GM19463 (cell line): Measurements from ENCODE around the gene TTC38.

Source experiments
- ATAC-seq: cut with Tn5 transposase; IDR thresholded peaks from one replicate; pipeline ENCODE4 v1.9.1; 2021; ENCODE audit warnings: mild to moderate bottlenecking, moderate library complexity; ENCODE audit not compliant: unreplicated experiment

Gene TTC38

GRCh38 chr22:46267431-46268279 lies at the start of gene TTC38:
Gene TTC38 (plus strand): TSS chr22:46268008. CDS start chr22:46268040, 32 bp downstream.
- ATAC-seq: peak; percentile 89

- no peak for ATAC-seq
These were observed 48.2 kb upstream of the TTC38 start for GRCh38 chr22:46219636-46220035.

- ATAC-seq: no peak
These were observed 46.9 kb upstream of the TTC38 start for GRCh38 chr22:46220921-46221320.

- no peak for ATAC-seq
These were observed 43.5 kb upstream of the TTC38 start for GRCh38 chr22:46224044-46224897.

GRCh38 chr22:46224898-46225290 lies 42.9 kb upstream of the TTC38 start:
- ATAC-seq: no peak

GRCh38 chr22:46225631-46226030 lies 42.2 kb upstream of the TTC38 start:
- ATAC-seq: no peak

GRCh38 chr22:46226577-46226976 lies 41.2 kb upstream of the TTC38 start:
- ATAC-seq: no peak

GRCh38 chr22:46229701-46230100 lies 38.1 kb upstream of the TTC38 start:
- no peak for ATAC-seq

GRCh38 chr22:46230262-46230901 lies 37.4 kb upstream of the TTC38 start:
- ATAC-seq: no peak

GRCh38 chr22:46233231-46233630 lies 34.6 kb upstream of the TTC38 start:
- no peak for ATAC-seq

GRCh38 chr22:46234969-46235368 lies 32.8 kb upstream of the TTC38 start:
- no peak for ATAC-seq

- no peak for ATAC-seq
These were observed 30.2 kb upstream of the TTC38 start for GRCh38 chr22:46237453-46238124.

GRCh38 chr22:46238541-46238940 lies 29.3 kb upstream of the TTC38 start:
- ATAC-seq: no peak

GRCh38 chr22:46239261-46240048 lies 28.4 kb upstream of the TTC38 start:
- ATAC-seq: no peak

- no peak for ATAC-seq
These were observed 27.7 kb upstream of the TTC38 start for GRCh38 chr22:46240073-46240472.

GRCh38 chr22:46240506-46240905 lies 27.3 kb upstream of the TTC38 start:
- ATAC-seq: no peak

GRCh38 chr22:46240907-46241306 lies 26.9 kb upstream of the TTC38 start:
- no peak for ATAC-seq

GRCh38 chr22:46241396-46242007 lies 26.3 kb upstream of the TTC38 start:
- no peak for ATAC-seq

- ATAC-seq: no peak
These were observed 25.7 kb upstream of the TTC38 start for GRCh38 chr22:46242076-46242475.

- ATAC-seq: no peak
These were observed 23.0 kb upstream of the TTC38 start for GRCh38 chr22:46244771-46245170.
